ENCODE results near the gene TRIM65. TPM values are rescaled to one million over a fixed set of nuclear protein-coding genes. Genes with fewer than 3 reads are reported as not detected.

TRIM65 gene
- total RNA-seq, 1 experiment from 2014 or later: 48.6 TPM

- H3K9me3 ChIP-seq (ENCODE audit: control insufficient read depth, insufficient read depth, low read depth, low read length): no peaks in the 10 kb centered on the region
- ATAC-seq: no peak
- H3K36me3 ChIP-seq (ENCODE audit: control insufficient read depth, insufficient read depth, low read length): no peaks in the 10 kb centered on the region
- ChIA-PET CTCF (interaction anchor here (0.6 kb wide), 4 partner anchors 8 to 657 kb away, joined by 3 to 7 read pairs (median 3); no protein-coding TSS in a partner anchor), POLR2A (interaction anchor here (0.5 to 0.6 kb wide), 3 partner anchors 11 to 15 kb away, joined by 5 to 6 read pairs (median 6); partner anchors contain the start of gene WBP2)
- in situ Hi-C loops (cut with HindIII; ENCODE audit: low pct_unique_long_range_greater_than_20kb, low sequenced_read_pairs): no loop called here
- no TSS peak for BruUV-seq (replicated peaks)
- H3K27ac ChIP-seq (ENCODE audit: low read length): no peak overlapping the region
- no peaks in the 10 kb centered on the region for H3K27me3 ChIP-seq (ENCODE audit: control insufficient read depth, insufficient read depth, low read length)
- DNase-seq (ENCODE audit: low read depth, low spot score): no peak
- intact Hi-C loops (cut with micrococcal nuclease; ENCODE audit: unreplicated experiment): no loop called here
- TF ChIP-seq TCF7L2 (IDR thresholded peaks at IDR 0.05; ENCODE audit: low read depth, low read length) (no peak), SIN3A (IDR thresholded peaks at IDR 0.05; ENCODE audit: borderline replicate concordance, insufficient read depth, low read depth, low read length) (no peak), POLR2AphosphoS5 (IDR thresholded peaks at IDR 0.05; ENCODE audit: low read depth, low read length) (no peak), REST (IDR thresholded peaks at IDR 0.05; ENCODE audit: insufficient read depth in 1 of 2, low read depth in 2 of 2, low read length in 1 of 2) (no peak)
- TF ChIP-seq, protein P1, sequence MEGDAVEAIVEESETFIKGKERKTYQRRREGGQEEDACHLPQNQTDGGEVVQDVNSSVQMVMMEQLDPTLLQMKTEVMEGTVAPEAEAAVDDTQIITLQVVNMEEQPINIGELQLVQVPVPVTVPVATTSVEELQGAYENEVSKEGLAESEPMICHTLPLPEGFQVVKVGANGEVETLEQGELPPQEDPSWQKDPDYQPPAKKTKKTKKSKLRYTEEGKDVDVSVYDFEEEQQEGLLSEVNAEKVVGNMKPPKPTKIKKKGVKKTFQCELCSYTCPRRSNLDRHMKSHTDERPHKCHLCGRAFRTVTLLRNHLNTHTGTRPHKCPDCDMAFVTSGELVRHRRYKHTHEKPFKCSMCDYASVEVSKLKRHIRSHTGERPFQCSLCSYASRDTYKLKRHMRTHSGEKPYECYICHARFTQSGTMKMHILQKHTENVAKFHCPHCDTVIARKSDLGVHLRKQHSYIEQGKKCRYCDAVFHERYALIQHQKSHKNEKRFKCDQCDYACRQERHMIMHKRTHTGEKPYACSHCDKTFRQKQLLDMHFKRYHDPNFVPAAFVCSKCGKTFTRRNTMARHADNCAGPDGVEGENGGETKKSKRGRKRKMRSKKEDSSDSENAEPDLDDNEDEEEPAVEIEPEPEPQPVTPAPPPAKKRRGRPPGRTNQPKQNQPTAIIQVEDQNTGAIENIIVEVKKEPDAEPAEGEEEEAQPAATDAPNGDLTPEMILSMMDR (IDR thresholded peaks at IDR 0.05): no peak
- no peak overlapping the region for H3K4me3 ChIP-seq (ENCODE audit: low read depth in 2 of 2, low read length in 2 of 2)
- H3K4me1 ChIP-seq (ENCODE audit: control insufficient read depth, insufficient read depth, low read length): peaks cover 17% of the 10 kb centered on the region
Measured at GRCh38 chr17:75839942-75840798, 56.6 kb downstream of the TRIM65 start.

Other genes with a start within 250 kb of the TRIM65 start
- 46.1 TPM for gene RECQL5, start 229.8 kb downstream of the TRIM65 start, total RNA-seq (2021; ENCODE audit: unreplicated experiment)
- gene SAP30BP, start 229.6 kb downstream of the TRIM65 start, total RNA-seq (2021; ENCODE audit: unreplicated experiment): 138 TPM
- 100 TPM for gene ITGB4, start 175.5 kb downstream of the TRIM65 start, total RNA-seq (2021; ENCODE audit: unreplicated experiment)
- gene GALK1, start 131.8 kb downstream of the TRIM65 start, total RNA-seq (2021; ENCODE audit: unreplicated experiment): 35.8 TPM
- gene UNK, start 112.1 kb downstream of the TRIM65 start, total RNA-seq (2021; ENCODE audit: unreplicated experiment): 32.1 TPM
- 12.7 TPM for gene UNC13D, start 52.5 kb downstream of the TRIM65 start, total RNA-seq (2021; ENCODE audit: unreplicated experiment)
- gene WBP2, start 41.6 kb downstream of the TRIM65 start, total RNA-seq (2021; ENCODE audit: unreplicated experiment): 163 TPM
- 125 TPM for gene TRIM47, start 18.4 kb downstream of the TRIM65 start, total RNA-seq (2021; ENCODE audit: unreplicated experiment)
- 165 TPM for gene MRPL38, start 7.9 kb upstream of the TRIM65 start, total RNA-seq (2021; ENCODE audit: unreplicated experiment)
- gene FBF1, start 44.1 kb upstream of the TRIM65 start, total RNA-seq (2021; ENCODE audit: unreplicated experiment): 32.5 TPM
- gene ACOX1, start 82.2 kb upstream of the TRIM65 start, total RNA-seq (2021; ENCODE audit: unreplicated experiment): 53.5 TPM
- gene TEN1, start 82.3 kb upstream of the TRIM65 start, total RNA-seq (2021; ENCODE audit: unreplicated experiment): 41.3 TPM
- 11.9 TPM for gene CDK3, start 103.9 kb upstream of the TRIM65 start, total RNA-seq (2021; ENCODE audit: unreplicated experiment)
- gene EVPL, start 130.4 kb upstream of the TRIM65 start, total RNA-seq (2021; ENCODE audit: unreplicated experiment): 36.4 TPM
- 100 TPM for gene SRP68, start 175.6 kb upstream of the TRIM65 start, total RNA-seq (2021; ENCODE audit: unreplicated experiment)
- gene GALR2, start 177.8 kb upstream of the TRIM65 start, total RNA-seq (2021; ENCODE audit: unreplicated experiment): 0.41 TPM
- not detected for gene ZACN, start 182.2 kb upstream of the TRIM65 start, total RNA-seq (2021; ENCODE audit: unreplicated experiment)
- 190 TPM for gene EXOC7, start 206.8 kb upstream of the TRIM65 start, total RNA-seq (2021; ENCODE audit: unreplicated experiment)
- 0.28 TPM for gene FOXJ1, start 244.3 kb upstream of the TRIM65 start, total RNA-seq (2021; ENCODE audit: unreplicated experiment)

All from Panc1 (cell line).